ENCODE data around the gene TMEM174. TPM values are rescaled to one million over a fixed set of nuclear protein-coding genes. Genes with fewer than 3 reads are reported as not detected.

TMEM174 gene
- total RNA-seq, 2 experiments from 2014 or later = 0.25 TPM; not detected in 1

DNA sequence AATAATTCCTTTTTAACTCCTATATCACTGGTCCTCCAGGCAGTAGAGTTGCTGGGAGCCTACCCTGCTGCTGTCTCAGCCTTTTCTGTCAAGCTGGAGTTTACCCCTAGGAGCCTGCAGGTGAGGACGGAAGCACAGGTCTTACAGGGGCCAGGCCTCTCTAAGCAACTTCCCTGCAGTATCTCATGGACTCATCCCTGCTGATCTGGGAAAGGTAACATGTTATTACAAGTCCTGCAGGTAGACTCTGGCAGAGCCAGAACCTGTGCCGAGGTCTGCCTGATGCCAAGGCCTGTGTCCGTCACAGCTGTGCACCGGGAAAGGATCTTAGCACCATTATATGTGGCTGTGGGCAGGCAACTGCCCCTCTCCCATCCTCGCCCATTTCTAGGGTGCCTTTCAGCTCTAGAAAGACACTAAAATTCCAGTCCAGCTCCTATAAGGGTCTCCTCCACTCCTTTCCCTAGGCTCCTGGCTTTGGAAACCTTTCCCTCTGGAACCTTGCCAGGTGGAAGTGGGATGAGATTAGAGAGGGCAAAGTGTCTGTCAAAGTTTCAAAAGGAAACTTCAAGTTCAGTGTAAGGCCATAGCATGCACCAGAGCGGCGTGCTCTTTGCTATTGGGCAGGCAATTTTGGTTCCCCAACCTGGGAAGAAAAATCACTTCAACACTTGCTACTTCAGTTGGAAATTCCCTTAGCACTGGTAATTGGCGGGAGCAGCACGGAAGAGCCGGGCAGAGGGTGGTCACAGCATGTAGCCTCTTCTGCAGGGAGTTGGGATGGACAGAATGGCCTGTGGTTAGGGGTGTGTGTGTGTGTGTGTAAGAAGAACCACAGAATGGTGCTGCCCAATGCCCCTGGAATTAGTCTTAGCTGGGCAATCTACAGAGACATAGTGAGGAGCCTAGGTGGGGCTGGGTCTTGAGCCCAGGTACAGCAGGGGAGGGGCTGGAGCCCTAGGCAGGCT lies 35.1 kb upstream of the TMEM174 start:
- no TSS peak for BruUV-seq (replicated peaks)
- H3K27ac ChIP-seq (ENCODE audit: low read depth, low read length, poor library complexity, severe bottlenecking) = no peak overlapping the region
- 0 out of 2 replicates have a peak overlapping the region, but pooled peaks have one; percentile 10 for H2AFZ ChIP-seq (ENCODE audit: low read length)
- H3K9me2 ChIP-seq (ENCODE audit: insufficient read depth, low read length) = no peaks in the 10 kb centered on the region
- H3K79me2 ChIP-seq (ENCODE audit: insufficient read depth, low read depth, low read length) = no peaks in the 10 kb centered on the region
- H3K4me1 ChIP-seq (ENCODE audit: insufficient read depth, low read length, poor library complexity, severe bottlenecking) = no peaks in the 10 kb centered on the region
- no peak overlapping the region for H3K4me3 ChIP-seq (ENCODE audit: low read depth, low read length, poor library complexity, severe bottlenecking)
- H3K4me2 ChIP-seq (ENCODE audit: low read length) = no peak overlapping the region
- ChIA-PET POLR2A (interaction anchor here (0.6 to 2.0 kb wide), 6 partner anchors 15 to 336 kb away, joined by 3 to 7 read pairs (median 3); no protein-coding TSS in a partner anchor), CTCF (ENCODE audit: unreplicated experiment) (no interaction called here)
- DNase-seq (ENCODE audit: low spot score) = no peak
- H3K36me3 ChIP-seq (ENCODE audit: insufficient read depth, low read length) = no peaks in the 10 kb centered on the region
- H3K9me3 ChIP-seq (ENCODE audit: low read length) = no peaks in the 10 kb centered on the region
- no peaks in the 10 kb centered on the region for H4K20me1 ChIP-seq (ENCODE audit: insufficient read depth, low read length)
- intact Hi-C loops (cut with micrococcal nuclease; ENCODE audit: unreplicated experiment) = loop anchor here (10.0 kb wide), 2 partner anchors 53 to 307 kb away; partner anchors contain the start of gene FOXD1
- TF ChIP-seq, protein P1, sequence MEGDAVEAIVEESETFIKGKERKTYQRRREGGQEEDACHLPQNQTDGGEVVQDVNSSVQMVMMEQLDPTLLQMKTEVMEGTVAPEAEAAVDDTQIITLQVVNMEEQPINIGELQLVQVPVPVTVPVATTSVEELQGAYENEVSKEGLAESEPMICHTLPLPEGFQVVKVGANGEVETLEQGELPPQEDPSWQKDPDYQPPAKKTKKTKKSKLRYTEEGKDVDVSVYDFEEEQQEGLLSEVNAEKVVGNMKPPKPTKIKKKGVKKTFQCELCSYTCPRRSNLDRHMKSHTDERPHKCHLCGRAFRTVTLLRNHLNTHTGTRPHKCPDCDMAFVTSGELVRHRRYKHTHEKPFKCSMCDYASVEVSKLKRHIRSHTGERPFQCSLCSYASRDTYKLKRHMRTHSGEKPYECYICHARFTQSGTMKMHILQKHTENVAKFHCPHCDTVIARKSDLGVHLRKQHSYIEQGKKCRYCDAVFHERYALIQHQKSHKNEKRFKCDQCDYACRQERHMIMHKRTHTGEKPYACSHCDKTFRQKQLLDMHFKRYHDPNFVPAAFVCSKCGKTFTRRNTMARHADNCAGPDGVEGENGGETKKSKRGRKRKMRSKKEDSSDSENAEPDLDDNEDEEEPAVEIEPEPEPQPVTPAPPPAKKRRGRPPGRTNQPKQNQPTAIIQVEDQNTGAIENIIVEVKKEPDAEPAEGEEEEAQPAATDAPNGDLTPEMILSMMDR (conservative IDR thresholded peaks at IDR 0.05; ENCODE audit: low read length) = no peak
- no peak for TF ChIP-seq EZH2phosphoT487 (IDR thresholded peaks at IDR 0.05; ENCODE audit: borderline replicate concordance, low read depth, low read length)

DNA sequence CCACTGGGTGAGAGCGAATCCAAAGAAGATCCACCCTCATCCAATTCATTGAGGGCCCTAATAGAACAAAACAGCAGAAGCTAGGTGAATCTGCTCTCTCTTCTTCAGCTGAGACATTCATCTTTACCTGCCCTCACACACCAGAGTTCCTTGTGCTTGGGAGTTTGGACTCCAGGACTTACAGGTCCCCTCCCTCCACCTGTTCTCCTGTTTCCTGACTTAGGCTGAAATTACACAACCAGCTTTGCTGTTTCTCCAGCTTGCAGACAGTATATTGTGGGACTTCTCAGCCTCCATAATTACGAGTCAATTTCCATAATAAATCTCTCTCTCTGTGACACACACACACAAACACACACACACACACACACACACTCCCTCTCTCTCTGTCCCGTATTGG lies 33.5 kb upstream of the TMEM174 start:
- no peaks in the 10 kb centered on the region for H3K9me3 ChIP-seq (ENCODE audit: low read length)
- H4K20me1 ChIP-seq (ENCODE audit: insufficient read depth, low read length) = no peaks in the 10 kb centered on the region
- no peaks in the 10 kb centered on the region for H3K4me1 ChIP-seq (ENCODE audit: insufficient read depth, low read length, poor library complexity, severe bottlenecking)
- ChIA-PET CTCF (ENCODE audit: unreplicated experiment) (interaction anchor here (0.8 kb wide), 1 partner anchor 13 kb away, joined by 5 read pairs; no protein-coding TSS in a partner anchor), POLR2A (interaction anchor here (1.1 to 2.0 kb wide), 2 partner anchors 12 to 19 kb away, joined by 3 to 4 read pairs; no protein-coding TSS in a partner anchor)
- TF ChIP-seq, protein P1 (conservative IDR thresholded peaks at IDR 0.05; ENCODE audit: low read length) = no peak
- no peak for TF ChIP-seq EZH2phosphoT487 (IDR thresholded peaks at IDR 0.05; ENCODE audit: borderline replicate concordance, low read depth, low read length)
- H3K79me2 ChIP-seq (ENCODE audit: insufficient read depth, low read depth, low read length) = no peaks in the 10 kb centered on the region
- no peak overlapping the region for H2AFZ ChIP-seq (ENCODE audit: low read length)
- no peaks in the 10 kb centered on the region for H3K9me2 ChIP-seq (ENCODE audit: insufficient read depth, low read length)
- no peak overlapping the region for H3K4me2 ChIP-seq (ENCODE audit: low read length)
- no TSS peak for BruUV-seq (replicated peaks)
- intact Hi-C loops (cut with micrococcal nuclease; ENCODE audit: unreplicated experiment) = loop anchor here (10.0 kb wide), 2 partner anchors 55 to 305 kb away; partner anchors contain the start of gene FOXD1
- no peaks in the 10 kb centered on the region for H3K36me3 ChIP-seq (ENCODE audit: insufficient read depth, low read length)
- DNase-seq (ENCODE audit: low spot score) = no peak
- H3K4me3 ChIP-seq (ENCODE audit: low read depth, low read length, poor library complexity, severe bottlenecking) = no peak overlapping the region
- H3K27ac ChIP-seq (ENCODE audit: low read depth, low read length, poor library complexity, severe bottlenecking) = no peak overlapping the region

Data from OCI-LY7 (cell line).